ENCODE data around the gene COA8.
"Not testable (repeated sequence)": the region's sequence is repeated elsewhere in the genome, so short reads cannot be mapped to it uniquely, and the experiment has no call there.

DNA sequence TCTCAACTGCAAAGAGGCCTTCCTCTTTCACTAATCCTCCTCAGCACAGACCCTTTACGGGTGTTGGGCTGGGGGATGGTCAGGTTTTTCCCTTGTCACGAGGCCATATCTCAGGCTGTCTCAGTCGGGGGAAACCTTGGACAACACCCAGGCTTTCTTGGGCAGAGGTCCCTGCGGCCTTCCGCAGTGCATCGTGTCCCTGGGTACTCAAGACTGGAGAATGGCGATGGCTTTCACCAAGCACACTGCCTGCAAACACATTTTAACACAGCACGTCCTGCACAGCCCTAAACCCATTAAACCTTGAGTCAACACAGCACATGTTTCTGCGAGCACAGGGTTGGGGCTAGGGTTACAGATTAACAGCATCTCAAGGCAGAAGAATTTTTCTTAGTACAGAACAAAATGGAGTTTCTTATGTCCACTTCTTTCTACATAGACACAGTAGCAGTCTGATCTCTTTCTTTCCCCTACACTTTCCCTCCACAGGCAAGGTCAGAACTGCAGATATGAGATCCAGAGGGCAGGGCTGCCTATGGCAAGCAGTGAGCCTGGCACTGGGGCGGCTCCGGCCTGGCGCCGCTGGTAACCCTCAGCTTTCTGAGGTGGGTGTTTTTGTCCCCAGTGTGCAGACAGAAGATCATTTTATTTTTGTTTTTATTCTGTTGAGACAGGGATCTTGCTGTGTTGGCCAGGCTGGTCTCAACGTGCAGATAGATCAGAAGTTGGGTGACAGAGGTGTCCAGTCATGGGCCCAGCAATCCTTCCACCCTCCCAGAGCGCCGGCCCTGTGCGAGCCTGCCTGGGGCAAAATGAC, 37.1 kb upstream of the COA8 start:
- TF ChIP-seq PYGO2 (tag; IDR thresholded peaks at IDR 0.05); ZNF140 (CRISPR knock-in tag; IDR thresholded peaks at IDR 0.05); CBX3 (IDR thresholded peaks at IDR 0.05; ENCODE audit: borderline replicate concordance in 1 of 2, low read length in 2 of 2); WHSC1 (IDR thresholded peaks at IDR 0.05; ENCODE audit: low read length); EGR1 (conservative IDR thresholded peaks at IDR 0.05): not testable (repeated sequence)
- TF ChIP-seq, protein P1, sequence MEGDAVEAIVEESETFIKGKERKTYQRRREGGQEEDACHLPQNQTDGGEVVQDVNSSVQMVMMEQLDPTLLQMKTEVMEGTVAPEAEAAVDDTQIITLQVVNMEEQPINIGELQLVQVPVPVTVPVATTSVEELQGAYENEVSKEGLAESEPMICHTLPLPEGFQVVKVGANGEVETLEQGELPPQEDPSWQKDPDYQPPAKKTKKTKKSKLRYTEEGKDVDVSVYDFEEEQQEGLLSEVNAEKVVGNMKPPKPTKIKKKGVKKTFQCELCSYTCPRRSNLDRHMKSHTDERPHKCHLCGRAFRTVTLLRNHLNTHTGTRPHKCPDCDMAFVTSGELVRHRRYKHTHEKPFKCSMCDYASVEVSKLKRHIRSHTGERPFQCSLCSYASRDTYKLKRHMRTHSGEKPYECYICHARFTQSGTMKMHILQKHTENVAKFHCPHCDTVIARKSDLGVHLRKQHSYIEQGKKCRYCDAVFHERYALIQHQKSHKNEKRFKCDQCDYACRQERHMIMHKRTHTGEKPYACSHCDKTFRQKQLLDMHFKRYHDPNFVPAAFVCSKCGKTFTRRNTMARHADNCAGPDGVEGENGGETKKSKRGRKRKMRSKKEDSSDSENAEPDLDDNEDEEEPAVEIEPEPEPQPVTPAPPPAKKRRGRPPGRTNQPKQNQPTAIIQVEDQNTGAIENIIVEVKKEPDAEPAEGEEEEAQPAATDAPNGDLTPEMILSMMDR (IDR thresholded peaks at IDR 0.05 in 2 of 3, conservative IDR thresholded peaks at IDR 0.05 in 1 of 3; ENCODE audit: insufficient read depth in 2 of 3, low read depth in 1 of 3, low read length in 3 of 3), result not testable (repeated sequence)
- TF ChIP-seq, protein P2, sequence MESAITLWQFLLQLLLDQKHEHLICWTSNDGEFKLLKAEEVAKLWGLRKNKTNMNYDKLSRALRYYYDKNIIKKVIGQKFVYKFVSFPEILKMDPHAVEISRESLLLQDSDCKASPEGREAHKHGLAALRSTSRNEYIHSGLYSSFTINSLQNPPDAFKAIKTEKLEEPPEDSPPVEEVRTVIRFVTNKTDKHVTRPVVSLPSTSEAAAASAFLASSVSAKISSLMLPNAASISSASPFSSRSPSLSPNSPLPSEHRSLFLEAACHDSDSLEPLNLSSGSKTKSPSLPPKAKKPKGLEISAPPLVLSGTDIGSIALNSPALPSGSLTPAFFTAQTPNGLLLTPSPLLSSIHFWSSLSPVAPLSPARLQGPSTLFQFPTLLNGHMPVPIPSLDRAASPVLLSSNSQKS (CRISPR knock-in tag; IDR thresholded peaks at IDR 0.05), result not testable (repeated sequence)
- TF ChIP-seq, protein P3, sequence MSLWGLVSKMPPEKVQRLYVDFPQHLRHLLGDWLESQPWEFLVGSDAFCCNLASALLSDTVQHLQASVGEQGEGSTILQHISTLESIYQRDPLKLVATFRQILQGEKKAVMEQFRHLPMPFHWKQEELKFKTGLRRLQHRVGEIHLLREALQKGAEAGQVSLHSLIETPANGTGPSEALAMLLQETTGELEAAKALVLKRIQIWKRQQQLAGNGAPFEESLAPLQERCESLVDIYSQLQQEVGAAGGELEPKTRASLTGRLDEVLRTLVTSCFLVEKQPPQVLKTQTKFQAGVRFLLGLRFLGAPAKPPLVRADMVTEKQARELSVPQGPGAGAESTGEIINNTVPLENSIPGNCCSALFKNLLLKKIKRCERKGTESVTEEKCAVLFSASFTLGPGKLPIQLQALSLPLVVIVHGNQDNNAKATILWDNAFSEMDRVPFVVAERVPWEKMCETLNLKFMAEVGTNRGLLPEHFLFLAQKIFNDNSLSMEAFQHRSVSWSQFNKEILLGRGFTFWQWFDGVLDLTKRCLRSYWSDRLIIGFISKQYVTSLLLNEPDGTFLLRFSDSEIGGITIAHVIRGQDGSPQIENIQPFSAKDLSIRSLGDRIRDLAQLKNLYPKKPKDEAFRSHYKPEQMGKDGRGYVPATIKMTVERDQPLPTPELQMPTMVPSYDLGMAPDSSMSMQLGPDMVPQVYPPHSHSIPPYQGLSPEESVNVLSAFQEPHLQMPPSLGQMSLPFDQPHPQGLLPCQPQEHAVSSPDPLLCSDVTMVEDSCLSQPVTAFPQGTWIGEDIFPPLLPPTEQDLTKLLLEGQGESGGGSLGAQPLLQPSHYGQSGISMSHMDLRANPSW (CRISPR knock-in tag; IDR thresholded peaks at IDR 0.05), result not testable (repeated sequence)
- TF ChIP-seq, protein P4, sequence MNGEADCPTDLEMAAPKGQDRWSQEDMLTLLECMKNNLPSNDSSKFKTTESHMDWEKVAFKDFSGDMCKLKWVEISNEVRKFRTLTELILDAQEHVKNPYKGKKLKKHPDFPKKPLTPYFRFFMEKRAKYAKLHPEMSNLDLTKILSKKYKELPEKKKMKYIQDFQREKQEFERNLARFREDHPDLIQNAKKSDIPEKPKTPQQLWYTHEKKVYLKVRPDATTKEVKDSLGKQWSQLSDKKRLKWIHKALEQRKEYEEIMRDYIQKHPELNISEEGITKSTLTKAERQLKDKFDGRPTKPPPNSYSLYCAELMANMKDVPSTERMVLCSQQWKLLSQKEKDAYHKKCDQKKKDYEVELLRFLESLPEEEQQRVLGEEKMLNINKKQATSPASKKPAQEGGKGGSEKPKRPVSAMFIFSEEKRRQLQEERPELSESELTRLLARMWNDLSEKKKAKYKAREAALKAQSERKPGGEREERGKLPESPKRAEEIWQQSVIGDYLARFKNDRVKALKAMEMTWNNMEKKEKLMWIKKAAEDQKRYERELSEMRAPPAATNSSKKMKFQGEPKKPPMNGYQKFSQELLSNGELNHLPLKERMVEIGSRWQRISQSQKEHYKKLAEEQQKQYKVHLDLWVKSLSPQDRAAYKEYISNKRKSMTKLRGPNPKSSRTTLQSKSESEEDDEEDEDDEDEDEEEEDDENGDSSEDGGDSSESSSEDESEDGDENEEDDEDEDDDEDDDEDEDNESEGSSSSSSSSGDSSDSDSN (IDR thresholded peaks at IDR 0.05; ENCODE audit: borderline replicate concordance in 1 of 2, low read depth in 2 of 2, low read length in 2 of 2), result not testable (repeated sequence)
